Tibial nerve (tissue), 4 donors: ENCODE results near the gene TM2D1.

ENCODE experiments used
- EP300 ChIP-seq, 2 donors: sonication (generic); formaldehyde crosslinking; IDR thresholded peaks; one replicate each; pipeline ENCODE4 v1.6.1; 2017; ENCODE audit warnings: antibody characterized with exemption in 2 of 2, mild to moderate bottlenecking in 1 of 2
- POLR2A ChIP-seq, 2 donors: fragments of 450-650 bp; IDR thresholded peaks; one replicate each; pipeline ENCODE4 v1.6.1; 2017; ENCODE audit warnings: antibody characterized with exemption in 2 of 2, mild to moderate bottlenecking in 2 of 2, moderate library complexity in 2 of 2
- TF ChIP-seq, protein P1 (sequence below), 5 experiments: fragments of 200-600 bp in 3 of 5; fragments of 450-650 bp in 2 of 5; sonication (generic) in 3 of 5; IDR thresholded peaks; one replicate each; pipeline ENCODE4 v1.5.1; 2016 to 2019; ENCODE audit warnings: antibody characterized with exemption in 5 of 5, mild to moderate bottlenecking in 3 of 5, moderate library complexity in 2 of 5

- TF ChIP-seq POLR2A (IDR thresholded peaks at IDR 0.05) (no peak), EP300 (IDR thresholded peaks at IDR 0.05) (no peak)
- TF ChIP-seq, protein P1, sequence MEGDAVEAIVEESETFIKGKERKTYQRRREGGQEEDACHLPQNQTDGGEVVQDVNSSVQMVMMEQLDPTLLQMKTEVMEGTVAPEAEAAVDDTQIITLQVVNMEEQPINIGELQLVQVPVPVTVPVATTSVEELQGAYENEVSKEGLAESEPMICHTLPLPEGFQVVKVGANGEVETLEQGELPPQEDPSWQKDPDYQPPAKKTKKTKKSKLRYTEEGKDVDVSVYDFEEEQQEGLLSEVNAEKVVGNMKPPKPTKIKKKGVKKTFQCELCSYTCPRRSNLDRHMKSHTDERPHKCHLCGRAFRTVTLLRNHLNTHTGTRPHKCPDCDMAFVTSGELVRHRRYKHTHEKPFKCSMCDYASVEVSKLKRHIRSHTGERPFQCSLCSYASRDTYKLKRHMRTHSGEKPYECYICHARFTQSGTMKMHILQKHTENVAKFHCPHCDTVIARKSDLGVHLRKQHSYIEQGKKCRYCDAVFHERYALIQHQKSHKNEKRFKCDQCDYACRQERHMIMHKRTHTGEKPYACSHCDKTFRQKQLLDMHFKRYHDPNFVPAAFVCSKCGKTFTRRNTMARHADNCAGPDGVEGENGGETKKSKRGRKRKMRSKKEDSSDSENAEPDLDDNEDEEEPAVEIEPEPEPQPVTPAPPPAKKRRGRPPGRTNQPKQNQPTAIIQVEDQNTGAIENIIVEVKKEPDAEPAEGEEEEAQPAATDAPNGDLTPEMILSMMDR (IDR thresholded peaks at IDR 0.05), result no peak
Measured at GRCh38 chr1:61642475-61643232, 82.3 kb downstream of the TM2D1 start.
